Loucy (cell line): ENCODE results near the gene PURA.

ENCODE experiments used
- H2AFZ ChIP-seq: fragments of 200-600 bp; sonication (generic); 2 replicates; pipeline ENCODE4 v1.6.0; 2016; ENCODE audit warnings: antibody characterized with exemption, mild to moderate bottlenecking, low read length, moderate library complexity
- H3F3A ChIP-seq: fragments of 200-600 bp; 2 replicates; pipeline ENCODE4 v1.6.0; 2016; ENCODE audit warnings: antibody characterized with exemption, low read depth, mild to moderate bottlenecking
- H3K27me3 ChIP-seq: fragments of 200-600 bp; sonication (generic); 2 replicates; pipeline ENCODE4 v1.6.1; 2014; ENCODE audit warnings: low read length, mild to moderate bottlenecking; ENCODE audit not compliant: insufficient read depth, poor library complexity, severe bottlenecking
- H3K36me3 ChIP-seq: fragments of 200-600 bp; sonication (generic); 2 replicates; pipeline ENCODE4 v1.6.1; 2016; ENCODE audit warnings: low read length; ENCODE audit not compliant: insufficient read depth
- H3K4me1 ChIP-seq: fragments of 200-600 bp; sonication (generic); 2 replicates; pipeline ENCODE4 v1.5.1; 2014; ENCODE audit warnings: low read length, mild to moderate bottlenecking; ENCODE audit not compliant: insufficient read depth, poor library complexity, severe bottlenecking
- H3K4me2 ChIP-seq: fragments of 200-600 bp; sonication (generic); 2 replicates; pipeline ENCODE4 v1.6.0; 2014; ENCODE audit warnings: antibody characterized with exemption, low read length, low read depth, mild to moderate bottlenecking; ENCODE audit not compliant: poor library complexity, severe bottlenecking
- H3K4me3 ChIP-seq: fragments of 200-600 bp; sonication (generic); 2 replicates; pipeline ENCODE4 v1.5.1; 2014; ENCODE audit warnings: low read length, mild to moderate bottlenecking, mixed read lengths; ENCODE audit not compliant: poor library complexity, severe bottlenecking
- H3K79me2 ChIP-seq: fragments of 200-600 bp; sonication (generic); 2 replicates; pipeline ENCODE4 v1.6.1; 2014; ENCODE audit warnings: low read length; ENCODE audit not compliant: insufficient read depth
- H3K9ac ChIP-seq: fragments of 200-600 bp; sonication (generic); 2 replicates; pipeline ENCODE4 v1.6.0; 2014; ENCODE audit warnings: mild to moderate bottlenecking, low read depth, low read length, moderate library complexity; ENCODE audit not compliant: poor library complexity, severe bottlenecking
- H3K9me2 ChIP-seq: fragments of 200-600 bp; sonication (generic); replicated peaks from 2 replicates; pipeline ENCODE4 v1.6.1; 2016; ENCODE audit warnings: low read depth, low read length, mixed read lengths
- H3K9me3 ChIP-seq: fragments of 200-600 bp; sonication (generic); 2 replicates; pipeline ENCODE4 v1.6.1; 2014; ENCODE audit warnings: mild to moderate bottlenecking, antibody characterized with exemption, low read length, low read depth; ENCODE audit not compliant: insufficient read depth
- H4K20me1 ChIP-seq: fragments of 200-600 bp; sonication (generic); 2 replicates; pipeline ENCODE4 v1.6.0; 2014; ENCODE audit warnings: antibody characterized with exemption, low read length, mild to moderate bottlenecking; ENCODE audit not compliant: insufficient read depth, poor library complexity, severe bottlenecking
- CTCF ChIP-seq: fragments of 200-600 bp; sonication (generic); conservative IDR thresholded peaks from 2 replicates; pipeline ENCODE4 v1.5.1; 2014; ENCODE audit warnings: mild to moderate bottlenecking, antibody characterized with exemption, low read length
- EZH2phosphoT487 ChIP-seq: fragments of 200-600 bp; IDR thresholded peaks from 2 replicates; pipeline ENCODE4 v1.6.1; 2018; ENCODE audit warnings: antibody characterized with exemption, mild to moderate bottlenecking, moderate library complexity, borderline replicate concordance

The PURA gene

DNA sequence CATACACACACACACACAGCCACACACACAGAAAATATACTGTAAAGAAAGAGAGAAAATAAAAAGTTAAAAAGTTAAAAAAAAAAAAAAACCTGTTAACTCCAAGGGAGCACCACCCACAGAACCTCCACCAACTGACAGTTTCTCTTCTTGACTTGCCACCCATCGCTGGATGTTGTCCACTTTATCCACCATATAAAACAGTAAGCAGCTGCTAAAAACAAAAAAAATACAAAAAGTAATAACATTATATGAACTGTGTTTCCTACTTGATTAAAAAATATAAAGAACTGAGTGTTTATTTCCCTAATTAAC lies 1.2 kb downstream of the PURA start:
- no peak overlapping the region for H2AFZ ChIP-seq
- no peaks in the 10 kb centered on the region for H3K9me2 ChIP-seq
- H3K27me3 ChIP-seq = no peaks in the 10 kb centered on the region
- H3K79me2 ChIP-seq = peaks cover 89% of the 10 kb centered on the region
- H4K20me1 ChIP-seq = peaks cover 61% of the 10 kb centered on the region
- no peaks in the 10 kb centered on the region for H3F3A ChIP-seq
- H3K9ac ChIP-seq = peak overlapping the region; percentile 75
- peak overlapping the region; percentile 78 for H3K4me3 ChIP-seq
- no peaks in the 10 kb centered on the region for H3K9me3 ChIP-seq
- TF ChIP-seq EZH2phosphoT487 = no peak
- no peaks in the 10 kb centered on the region for H3K36me3 ChIP-seq
- H3K4me1 ChIP-seq = peaks cover 52% of the 10 kb centered on the region
- peak overlapping the region; percentile 38 for H3K4me2 ChIP-seq

GRCh38 chr5:140116716-140117115 lies 2.8 kb downstream of the PURA start:
- peak overlapping the region; percentile 78 for H3K4me3 ChIP-seq
- peaks cover 37% of the 10 kb centered on the region for H3K4me1 ChIP-seq
- no peaks in the 10 kb centered on the region for H3F3A ChIP-seq
- no peak overlapping the region for H2AFZ ChIP-seq
- no peaks in the 10 kb centered on the region for H3K36me3 ChIP-seq
- TF ChIP-seq EZH2phosphoT487 (no peak), CTCF (peak; percentile 34)
- H3K27me3 ChIP-seq = no peaks in the 10 kb centered on the region
- H4K20me1 ChIP-seq = peaks cover 47% of the 10 kb centered on the region
- H3K9me3 ChIP-seq = no peaks in the 10 kb centered on the region
- peak overlapping the region; percentile 75 for H3K9ac ChIP-seq
- H3K9me2 ChIP-seq = no peaks in the 10 kb centered on the region
- peak overlapping the region; percentile 38 for H3K4me2 ChIP-seq
- H3K79me2 ChIP-seq = peaks cover 83% of the 10 kb centered on the region

GRCh38 chr5:140117523-140117922 lies 3.6 kb downstream of the PURA start:
- H3K36me3 ChIP-seq = no peaks in the 10 kb centered on the region
- H2AFZ ChIP-seq = no peak overlapping the region
- peak overlapping the region; percentile 78 for H3K4me3 ChIP-seq
- H3F3A ChIP-seq = no peaks in the 10 kb centered on the region
- TF ChIP-seq CTCF (no peak), EZH2phosphoT487 (no peak)
- peaks cover 40% of the 10 kb centered on the region for H4K20me1 ChIP-seq
- H3K4me1 ChIP-seq = peaks cover 30% of the 10 kb centered on the region
- peak overlapping the region; percentile 38 for H3K4me2 ChIP-seq
- H3K79me2 ChIP-seq = peaks cover 82% of the 10 kb centered on the region
- no peaks in the 10 kb centered on the region for H3K27me3 ChIP-seq
- no peaks in the 10 kb centered on the region for H3K9me2 ChIP-seq
- no peaks in the 10 kb centered on the region for H3K9me3 ChIP-seq
- no peak overlapping the region for H3K9ac ChIP-seq

DNA sequence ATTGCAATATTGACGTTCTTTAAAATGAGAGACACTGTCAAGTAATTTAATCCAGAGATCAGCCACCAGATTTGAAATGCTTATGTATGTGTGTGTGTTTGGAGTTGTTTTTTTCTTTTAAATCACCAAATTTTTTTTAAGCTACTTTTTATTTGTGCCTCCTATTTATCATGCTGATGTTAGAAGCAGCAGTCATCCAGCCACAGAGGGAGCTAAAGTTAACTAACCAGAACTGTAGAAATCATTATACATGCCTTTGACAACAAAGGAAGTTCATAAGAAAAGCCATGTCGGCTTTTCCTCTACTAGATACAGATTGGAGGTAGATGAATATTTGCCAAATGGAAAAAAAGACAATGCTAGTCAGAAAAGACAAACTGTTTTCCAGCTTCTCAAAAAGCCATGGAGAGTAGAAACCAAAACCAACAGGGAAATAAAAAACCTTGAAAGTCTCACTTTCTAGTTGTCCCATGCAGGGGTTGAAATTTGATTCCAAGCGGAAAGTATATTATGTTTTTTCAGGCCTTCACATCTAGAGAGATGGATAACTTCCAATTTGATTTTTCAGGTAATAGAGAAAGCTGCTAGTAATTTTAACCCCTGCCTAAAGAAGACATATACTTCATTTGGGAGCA lies 4.5 kb downstream of the PURA start:
- H2AFZ ChIP-seq = no peak overlapping the region
- no peaks in the 10 kb centered on the region for H3K9me2 ChIP-seq
- TF ChIP-seq EZH2phosphoT487 (no peak), CTCF (peak; percentile 45)
- H3F3A ChIP-seq = no peaks in the 10 kb centered on the region
- H3K9ac ChIP-seq = no peak overlapping the region
- H3K79me2 ChIP-seq = peaks cover 74% of the 10 kb centered on the region
- peak overlapping the region; percentile 38 for H3K4me2 ChIP-seq
- peak overlapping the region; percentile 18 for H3K4me3 ChIP-seq
- H3K27me3 ChIP-seq = no peaks in the 10 kb centered on the region
- H3K36me3 ChIP-seq = no peaks in the 10 kb centered on the region
- H3K4me1 ChIP-seq = peaks cover 31% of the 10 kb centered on the region
- peaks cover 31% of the 10 kb centered on the region for H4K20me1 ChIP-seq
- no peaks in the 10 kb centered on the region for H3K9me3 ChIP-seq
